C1 segment of cervical spinal cord (tissue), 14 donors: ENCODE data around the gene TMEM116.
"Not testable (repeated sequence)": the region's sequence is repeated elsewhere in the genome, so short reads cannot be mapped to it uniquely, and the experiment has no call there.

Source experiments
- DNase-seq, 14 donors: peaks; one replicate each; lab custom pipeline; 2025; lab: John Stamatoyannopoulos, UW

TMEM116 gene

GRCh38 chr12:112012775-112013600 lies at the start of gene TMEM116, which contains the start of gene ERP29:
TSS of gene TMEM116 (minus strand) at chr12:112013165. CDS start at chr12:112005270, 7,895 bp downstream.
TSS of gene ERP29 (plus strand) at chr12:112013426. CDS start at chr12:112013466, 40 bp downstream.
- DNase-seq = peak; percentile 97 to 100 (median 98)

- no peak for DNase-seq
Measured at GRCh38 chr12:112061137-112061536, 48.2 kb upstream of the TMEM116 start.

GRCh38 chr12:112049351-112049750 lies 36.4 kb upstream of the TMEM116 start:
- DNase-seq = no peak

DNA sequence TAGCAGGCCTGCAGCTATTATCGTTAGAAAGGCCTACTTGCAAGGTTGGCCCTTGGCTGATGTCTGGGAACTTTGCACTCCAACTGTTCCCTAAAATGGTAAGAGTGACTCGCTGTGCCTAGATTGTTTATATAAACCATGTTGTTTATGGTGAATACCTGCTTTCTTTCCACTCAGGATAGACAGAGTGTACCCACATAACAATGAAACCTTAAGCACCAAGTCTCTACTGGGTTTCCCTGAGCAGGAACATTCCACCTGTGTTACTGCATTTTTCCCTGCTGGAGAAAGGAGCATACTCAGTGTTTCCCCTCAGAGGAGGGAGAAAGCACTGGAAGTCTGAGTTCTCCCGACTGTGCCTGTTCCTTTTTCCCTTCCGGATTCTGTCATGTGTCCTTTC lies 33.0 kb upstream of the TMEM116 start:
- no peak for DNase-seq

DNA sequence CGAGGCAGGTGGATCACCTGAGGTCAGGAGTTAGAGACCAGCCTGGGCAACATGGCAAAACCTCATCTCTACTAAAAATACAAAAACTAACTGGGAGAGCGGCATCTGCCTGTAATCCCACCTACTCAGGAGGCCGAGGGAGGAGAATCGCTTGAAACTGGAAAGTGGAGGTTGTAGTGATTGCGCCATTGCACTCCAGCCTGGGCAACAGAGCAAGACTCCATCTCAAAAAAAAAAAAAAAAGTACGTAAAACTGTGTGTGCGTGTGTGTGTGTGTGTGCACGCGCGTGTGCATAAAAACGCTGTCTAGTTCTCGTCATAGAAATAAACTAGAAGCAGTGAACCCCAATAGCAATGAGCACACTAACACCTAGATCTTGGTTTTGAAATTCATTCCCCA lies 23.6 kb upstream of the TMEM116 start:
- DNase-seq = not testable (repeated sequence)

DNA sequence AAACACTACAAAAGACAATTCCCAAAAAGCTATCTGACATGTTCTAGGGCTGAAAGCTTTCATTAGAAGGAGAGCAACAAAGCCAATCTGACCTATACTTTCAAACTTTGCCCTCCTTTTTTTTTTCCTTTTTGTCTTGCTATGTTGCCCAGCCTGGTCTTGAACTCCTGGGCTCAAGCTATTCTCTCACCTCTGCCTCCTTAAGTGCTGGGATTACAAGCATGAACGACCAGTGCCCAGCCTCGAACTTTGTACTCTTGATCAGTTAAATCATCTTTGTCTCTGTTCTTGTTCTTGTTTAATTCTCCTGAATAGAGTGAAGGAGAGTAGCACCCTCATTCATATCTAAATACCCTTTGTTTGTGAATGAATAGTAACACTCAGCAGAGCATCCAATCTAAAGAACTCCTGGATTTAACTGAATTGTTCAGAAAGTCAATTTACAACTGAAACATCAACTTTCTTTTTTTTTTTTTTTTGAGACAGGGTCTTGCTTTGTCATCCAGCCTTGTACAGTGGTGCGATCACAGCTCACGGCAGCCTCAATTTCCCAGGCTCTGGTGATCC lies 22.3 kb upstream of the TMEM116 start:
- no peak for DNase-seq

DNA sequence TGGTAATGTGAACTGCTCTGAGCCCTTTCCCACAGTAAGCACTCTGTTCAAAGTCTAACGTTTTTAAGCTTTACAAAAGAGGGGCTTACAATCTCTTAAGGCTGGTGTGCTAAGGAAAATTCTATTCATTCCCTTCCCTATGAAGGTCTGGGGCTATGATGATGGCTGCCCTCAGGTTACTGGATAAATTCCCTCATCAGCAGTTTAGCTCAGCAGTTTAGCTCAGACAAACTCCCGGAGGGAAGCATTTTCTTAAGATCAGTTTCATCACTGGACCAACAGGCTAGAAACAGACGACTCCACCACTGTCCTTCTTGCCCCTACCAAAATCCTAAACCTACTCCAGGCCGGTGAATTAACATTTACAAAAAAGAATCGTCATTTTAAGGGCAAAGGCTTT lies 19.3 kb upstream of the TMEM116 start:
- DNase-seq = no peak

DNA sequence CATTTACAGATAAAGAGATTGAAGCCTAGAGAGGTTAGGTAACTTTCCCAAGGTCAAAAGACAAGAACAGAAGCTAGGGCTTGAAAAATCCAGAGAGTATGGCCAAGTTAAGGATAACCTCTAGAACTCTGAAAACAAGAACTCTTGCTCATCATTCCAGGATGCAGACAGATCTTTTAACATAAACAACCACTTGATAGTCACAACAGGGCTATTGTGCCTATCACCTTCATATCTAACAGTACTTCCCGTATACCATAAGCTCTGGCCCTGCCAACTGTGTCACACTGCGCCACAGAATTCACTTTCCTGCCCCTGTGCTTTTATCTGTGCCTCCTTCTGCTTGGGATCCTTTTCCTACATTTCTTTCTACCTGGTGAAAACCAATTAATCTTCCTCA lies 18.5 kb upstream of the TMEM116 start:
- no peak for DNase-seq

- DNase-seq = no peak
Measured at GRCh38 chr12:112029301-112029700, 16.3 kb upstream of the TMEM116 start.

GRCh38 chr12:112025808-112026375 lies 12.9 kb upstream of the TMEM116 start:
- no peak for DNase-seq

DNA sequence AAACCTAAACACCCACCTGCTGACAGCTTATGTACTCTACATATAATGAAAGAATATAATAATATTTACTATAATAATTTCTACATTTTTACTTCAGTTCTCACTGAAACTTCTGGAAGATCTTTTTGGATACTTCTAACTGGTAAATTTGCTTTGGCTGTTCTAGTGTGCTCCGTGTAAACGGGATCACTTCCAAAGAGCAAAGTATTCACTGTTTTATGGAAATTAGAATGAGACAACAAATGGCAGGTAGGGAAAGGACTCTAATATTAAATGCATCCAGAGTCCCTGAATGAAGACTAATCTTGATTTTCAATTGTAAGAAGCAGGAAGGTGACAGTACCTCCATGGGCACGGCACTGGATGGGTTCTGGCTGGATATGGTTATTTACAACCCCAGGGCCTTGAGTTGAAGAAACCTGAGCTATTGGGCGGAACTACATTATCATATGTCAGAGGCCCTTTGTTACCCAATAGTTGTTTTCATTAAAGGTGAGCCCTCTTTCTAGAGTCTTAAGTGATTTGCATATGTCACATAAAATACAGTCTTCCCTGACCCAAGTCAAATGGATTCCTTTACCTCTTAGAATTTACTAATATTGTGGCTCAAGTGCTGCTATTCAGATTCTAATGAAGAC lies 10.9 kb upstream of the TMEM116 start:
- no peak for DNase-seq

GRCh38 chr12:112022241-112023016 lies 9.5 kb upstream of the TMEM116 start:
- no peak for DNase-seq

GRCh38 chr12:112020947-112021457 lies 8.0 kb upstream of the TMEM116 start:
- no peak for DNase-seq

DNA sequence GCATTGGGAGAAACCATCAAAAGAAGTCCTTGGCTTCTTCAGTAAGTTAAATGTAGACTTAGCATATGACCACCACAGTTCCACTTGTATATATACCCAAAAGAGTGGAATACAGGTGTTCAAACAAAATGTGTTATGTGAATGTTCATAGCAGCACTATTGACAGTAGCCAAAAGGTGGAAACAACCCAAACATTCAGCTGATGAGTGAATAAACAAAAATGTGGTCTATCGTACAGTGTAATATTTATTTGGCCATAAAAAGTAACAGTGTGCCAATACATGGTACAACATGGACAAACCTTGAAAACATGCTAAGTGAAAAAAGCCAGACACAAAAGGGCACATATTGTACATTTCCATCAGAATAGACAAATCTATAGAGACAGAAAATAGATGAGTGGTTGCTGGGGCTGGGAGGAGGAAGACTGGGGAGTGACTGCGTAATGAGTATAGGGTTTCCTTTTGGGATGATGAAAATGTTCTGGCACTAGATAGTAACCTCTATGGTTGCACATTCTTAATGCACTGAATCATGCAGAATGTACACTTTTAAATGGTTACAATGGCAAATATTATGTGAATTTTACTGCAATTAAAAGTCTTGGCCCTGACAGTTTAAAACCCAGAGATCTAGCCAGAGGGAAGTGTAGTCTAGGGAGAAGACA lies 5.7 kb upstream of the TMEM116 start:
- no peak for DNase-seq

GRCh38 chr12:112017041-112017440 lies 4.1 kb upstream of the TMEM116 start:
- no peak for DNase-seq

GRCh38 chr12:112015938-112016337 lies 3.0 kb upstream of the TMEM116 start:
- DNase-seq = no peak

DNA sequence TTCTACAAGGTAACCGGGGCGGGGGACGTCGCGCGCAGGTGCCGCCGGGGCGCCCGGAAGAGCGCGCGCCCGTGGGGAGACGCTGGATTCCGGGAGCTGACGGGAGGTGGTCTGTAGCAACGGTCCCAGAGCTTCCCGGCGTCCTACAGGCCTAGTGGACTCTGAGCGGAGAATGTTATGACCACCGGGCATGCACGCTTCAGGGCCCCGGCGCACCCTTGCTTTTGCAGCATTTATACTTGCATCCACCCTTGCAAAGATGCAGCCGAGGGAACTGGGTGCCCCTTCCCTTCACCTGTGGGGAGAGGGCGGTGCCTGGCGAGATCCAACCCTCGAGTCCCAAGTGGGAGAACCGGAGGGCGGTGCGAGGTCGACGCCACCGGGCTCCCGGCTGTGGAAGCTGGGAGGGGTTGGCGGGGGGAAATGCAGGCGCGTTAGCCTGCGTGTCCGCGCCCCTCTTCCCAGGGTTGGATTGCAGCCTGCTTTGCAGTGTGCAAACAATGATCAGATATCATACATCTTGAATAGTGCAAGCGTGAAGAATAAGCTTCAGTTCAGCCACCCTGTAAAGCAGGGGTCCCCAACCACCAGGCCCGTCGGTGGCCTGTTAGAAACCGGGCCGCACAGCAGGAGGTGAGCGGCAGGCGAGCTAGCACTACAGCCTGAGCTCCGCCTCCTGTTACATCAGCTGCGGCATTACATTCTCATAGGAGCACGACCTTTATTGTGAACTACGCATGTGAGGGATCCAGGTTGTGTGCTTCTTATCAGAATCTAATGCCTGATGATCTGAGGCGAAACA lies 837 bp upstream of the TMEM116 start:
- peak in 11 of 14 donors; percentile 29 to 83 (median 48) for DNase-seq

DNA sequence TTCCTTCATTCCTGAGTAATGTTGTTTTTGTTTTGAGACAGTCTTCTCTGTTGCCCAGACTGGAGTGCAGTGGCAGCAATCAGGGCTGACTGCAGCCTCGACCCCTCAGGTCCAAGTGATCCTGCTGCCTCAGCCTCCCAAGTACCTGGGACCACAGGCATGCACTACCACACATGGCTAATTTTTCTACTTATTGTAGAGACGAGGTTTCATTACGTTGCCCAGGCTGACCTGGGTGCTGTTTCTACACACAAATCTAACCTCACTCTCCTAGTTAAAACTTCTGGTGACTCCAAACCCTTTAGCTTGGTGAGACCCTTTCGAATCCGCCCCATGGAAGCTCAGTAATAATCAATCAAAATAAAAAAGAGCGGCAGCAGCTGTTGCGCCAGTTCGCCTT lies 1.3 kb downstream of the TMEM116 start:
- no peak for DNase-seq

- no peak for DNase-seq
Measured at GRCh38 chr12:112010415-112011344, 2.3 kb downstream of the TMEM116 start.
